Endodermal cell (in vitro differentiated cells): ENCODE results near the gene PPP1R36. TPM values are rescaled to one million over a fixed set of nuclear protein-coding genes. Genes with fewer than 3 reads are reported as not detected.

Experiments used
- DNase-seq: peaks from one replicate; pipeline ENCODE4 v3.0.0-alpha.2; 2017
- H3K27ac ChIP-seq: 2 replicates; pipeline ENCODE4 v1.5.1; 2013; ENCODE audit warnings: mild to moderate bottlenecking, low read depth, low read length, moderate library complexity
- H3K27me3 ChIP-seq: 2 replicates; pipeline ENCODE4 v1.6.1; 2013; ENCODE audit warnings: mild to moderate bottlenecking, low read length, moderate library complexity; ENCODE audit not compliant: insufficient read depth, control insufficient read depth, poor library complexity, severe bottlenecking
- H3K36me3 ChIP-seq: 2 replicates; pipeline ENCODE4 v1.7.0; 2013; ENCODE audit warnings: mild to moderate bottlenecking, low read length, moderate library complexity; ENCODE audit not compliant: control insufficient read depth, insufficient read depth
- H3K4me1 ChIP-seq: one replicate; pipeline ENCODE4 v1.7.0; 2013; ENCODE audit warnings: low read length; ENCODE audit not compliant: control insufficient read depth, insufficient read depth
- H3K4me3 ChIP-seq: 2 replicates; pipeline ENCODE4 v1.5.1; 2013; ENCODE audit warnings: mild to moderate bottlenecking, low read length, moderate library complexity
- H3K9ac ChIP-seq: 2 replicates; pipeline ENCODE4 v1.6.1; 2013; ENCODE audit warnings: mild to moderate bottlenecking, low read length, moderate library complexity; ENCODE audit not compliant: poor library complexity, severe bottlenecking; ENCODE audit errors: extremely low read depth
- H3K9me3 ChIP-seq: 2 replicates; pipeline ENCODE4 v1.6.1; 2013; ENCODE audit warnings: mild to moderate bottlenecking, low read length, moderate library complexity; ENCODE audit not compliant: control insufficient read depth
- H3K27ac Mint-ChIP-seq: 2 replicates; pipeline ENCODE4 v1.8.0; 2020; ENCODE audit warnings: mixed read lengths
- H3K27me3 Mint-ChIP-seq: 2 replicates; pipeline ENCODE4 v1.8.0; 2021; ENCODE audit warnings: mild to moderate bottlenecking, mixed read lengths; ENCODE audit not compliant: insufficient read depth
- H3K36me3 Mint-ChIP-seq: 2 replicates; pipeline ENCODE4 v1.8.0; 2020; ENCODE audit warnings: low read depth, mixed read lengths
- H3K4me1 Mint-ChIP-seq: 2 replicates; pipeline ENCODE4 v1.8.0; 2020; ENCODE audit warnings: mixed read lengths
- H3K4me3 Mint-ChIP-seq: 2 replicates; pipeline ENCODE4 v1.8.0; 2020; ENCODE audit warnings: mild to moderate bottlenecking, moderate library complexity, mixed read lengths
- H3K9me3 Mint-ChIP-seq: 2 replicates; pipeline ENCODE4 v1.8.0; 2020; ENCODE audit warnings: mild to moderate bottlenecking, mixed read lengths
- WGBS, 2 experiments: methylation state at CpG; one replicate each; pipeline versions ENCODE4 v1.1.5 to v1.1.7; 2013; ENCODE audit warnings: missing lambda C conversion rate in 2 of 2, mixed read lengths in 1 of 2; ENCODE audit not compliant: insufficient coverage in 1 of 2, insufficient read length in 1 of 2; 5-methylcytosine and 5-hydroxymethylcytosine counted together
- total RNA-seq, 2 donors: library from RNA; stranded (reverse); fragmentation: NEBNext Ultra II Directional in 1 of 2; extraction: Animal tissue kit (Norgen Biotek cat#: 25700) in 1 of 2; gene quantifications; 2 replicates in 1 of 2; 3 replicates in 1 of 2; pipeline ENCODE4 v1.2.1, GENCODE V29; 2021
- TF ChIP-seq, protein P1 (sequence below): fragments of 200-600 bp; sonication (generic); conservative IDR thresholded peaks from 2 replicates; pipeline ENCODE4 v1.5.0; 2021; ENCODE audit warnings: antibody characterized with exemption, mild to moderate bottlenecking

Gene PPP1R36
- total RNA-seq, 2 donors from 2014 or later = 0.24 to 1.2 TPM

DNA sequence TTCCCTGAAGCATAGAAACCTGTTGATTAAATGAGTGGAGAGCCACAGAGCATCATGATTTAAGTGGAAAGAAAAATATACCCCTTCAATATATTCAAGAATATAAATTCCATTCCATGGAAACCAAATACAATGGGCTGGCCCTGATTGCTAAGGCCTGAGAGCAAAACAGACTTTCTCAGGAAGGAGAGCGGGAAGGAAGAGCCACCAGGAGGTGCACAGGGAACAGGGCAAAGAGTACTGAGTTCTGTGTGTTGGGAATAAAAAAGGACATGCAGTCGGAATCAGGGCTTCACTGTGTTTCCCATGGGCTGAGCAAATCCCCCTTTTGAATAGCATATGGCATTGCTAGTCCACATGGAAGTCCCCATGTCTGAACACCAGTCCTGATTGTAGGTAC is 84.8 kb downstream of the PPP1R36 start:
- Histone ChIP-seq H3K36me3 (no peaks in the 10 kb centered on the region), H3K4me1 (no peaks in the 10 kb centered on the region), H3K9ac (no peak overlapping the region), H3K27me3 (no peaks in the 10 kb centered on the region), H3K9me3 (no peaks in the 10 kb centered on the region), H3K4me3 (no peak overlapping the region), H3K27ac (no peak overlapping the region)
- DNase-seq = peak; percentile 25
- peaks cover 4% of the 10 kb centered on the region for H3K4me1 Mint-ChIP-seq
- H3K36me3 Mint-ChIP-seq = no peaks in the 10 kb centered on the region
- no peaks in the 10 kb centered on the region for H3K9me3 Mint-ChIP-seq
- H3K27ac Mint-ChIP-seq = no peak overlapping the region
- no peak overlapping the region for H3K4me3 Mint-ChIP-seq
- TF ChIP-seq, protein P1, sequence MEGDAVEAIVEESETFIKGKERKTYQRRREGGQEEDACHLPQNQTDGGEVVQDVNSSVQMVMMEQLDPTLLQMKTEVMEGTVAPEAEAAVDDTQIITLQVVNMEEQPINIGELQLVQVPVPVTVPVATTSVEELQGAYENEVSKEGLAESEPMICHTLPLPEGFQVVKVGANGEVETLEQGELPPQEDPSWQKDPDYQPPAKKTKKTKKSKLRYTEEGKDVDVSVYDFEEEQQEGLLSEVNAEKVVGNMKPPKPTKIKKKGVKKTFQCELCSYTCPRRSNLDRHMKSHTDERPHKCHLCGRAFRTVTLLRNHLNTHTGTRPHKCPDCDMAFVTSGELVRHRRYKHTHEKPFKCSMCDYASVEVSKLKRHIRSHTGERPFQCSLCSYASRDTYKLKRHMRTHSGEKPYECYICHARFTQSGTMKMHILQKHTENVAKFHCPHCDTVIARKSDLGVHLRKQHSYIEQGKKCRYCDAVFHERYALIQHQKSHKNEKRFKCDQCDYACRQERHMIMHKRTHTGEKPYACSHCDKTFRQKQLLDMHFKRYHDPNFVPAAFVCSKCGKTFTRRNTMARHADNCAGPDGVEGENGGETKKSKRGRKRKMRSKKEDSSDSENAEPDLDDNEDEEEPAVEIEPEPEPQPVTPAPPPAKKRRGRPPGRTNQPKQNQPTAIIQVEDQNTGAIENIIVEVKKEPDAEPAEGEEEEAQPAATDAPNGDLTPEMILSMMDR = peak; percentile 38
- 91 to 92% methylated on average over 2 of the region's 2 CpGs for WGBS, 2 experiments
- H3K27me3 Mint-ChIP-seq = no peaks in the 10 kb centered on the region

GRCh38 chr14:64636208-64636979 is 86.6 kb downstream of the PPP1R36 start:
- Histone ChIP-seq H3K4me1 (no peaks in the 10 kb centered on the region), H3K27me3 (no peaks in the 10 kb centered on the region), H3K4me3 (no peak overlapping the region), H3K9me3 (no peaks in the 10 kb centered on the region), H3K9ac (no peak overlapping the region), H3K27ac (no peak overlapping the region), H3K36me3 (no peaks in the 10 kb centered on the region)
- Mint-ChIP-seq H3K27me3 (no peaks in the 10 kb centered on the region), H3K36me3 (no peaks in the 10 kb centered on the region), H3K4me3 (no peak overlapping the region), H3K9me3 (no peaks in the 10 kb centered on the region), H3K4me1 (peaks cover 7% of the 10 kb centered on the region), H3K27ac (no peak overlapping the region)
- DNase-seq = peak; percentile 93
- WGBS, 2 experiments = 49 to 59% methylated on average over 10 to 19 of the region's 19 CpGs
- TF ChIP-seq, protein P1 = peak; percentile 97

- Histone ChIP-seq H3K27me3 (no peaks in the 10 kb centered on the region), H3K4me3 (no peak overlapping the region), H3K27ac (no peak overlapping the region), H3K9ac (no peak overlapping the region), H3K36me3 (no peaks in the 10 kb centered on the region), H3K9me3 (no peaks in the 10 kb centered on the region), H3K4me1 (no peaks in the 10 kb centered on the region)
- Mint-ChIP-seq H3K4me1 (peaks cover 7% of the 10 kb centered on the region), H3K9me3 (no peaks in the 10 kb centered on the region), H3K4me3 (no peak overlapping the region), H3K27ac (no peak overlapping the region), H3K27me3 (no peaks in the 10 kb centered on the region), H3K36me3 (no peaks in the 10 kb centered on the region)
- no peak for DNase-seq
- TF ChIP-seq, protein P1 = no peak
- 80 to 87% methylated on average over 1 to 2 of the region's 2 CpGs for WGBS, 2 experiments
These were observed 87.2 kb downstream of the PPP1R36 start for GRCh38 chr14:64636980-64637429.
